Measurements from ENCODE around the gene FBXW5. TPM values are rescaled to one million over a fixed set of nuclear protein-coding genes. Genes with fewer than 3 reads are reported as not detected.

FBXW5 gene
- total RNA-seq, 1 experiment from 2014 or later, result 62.2 TPM

DNA sequence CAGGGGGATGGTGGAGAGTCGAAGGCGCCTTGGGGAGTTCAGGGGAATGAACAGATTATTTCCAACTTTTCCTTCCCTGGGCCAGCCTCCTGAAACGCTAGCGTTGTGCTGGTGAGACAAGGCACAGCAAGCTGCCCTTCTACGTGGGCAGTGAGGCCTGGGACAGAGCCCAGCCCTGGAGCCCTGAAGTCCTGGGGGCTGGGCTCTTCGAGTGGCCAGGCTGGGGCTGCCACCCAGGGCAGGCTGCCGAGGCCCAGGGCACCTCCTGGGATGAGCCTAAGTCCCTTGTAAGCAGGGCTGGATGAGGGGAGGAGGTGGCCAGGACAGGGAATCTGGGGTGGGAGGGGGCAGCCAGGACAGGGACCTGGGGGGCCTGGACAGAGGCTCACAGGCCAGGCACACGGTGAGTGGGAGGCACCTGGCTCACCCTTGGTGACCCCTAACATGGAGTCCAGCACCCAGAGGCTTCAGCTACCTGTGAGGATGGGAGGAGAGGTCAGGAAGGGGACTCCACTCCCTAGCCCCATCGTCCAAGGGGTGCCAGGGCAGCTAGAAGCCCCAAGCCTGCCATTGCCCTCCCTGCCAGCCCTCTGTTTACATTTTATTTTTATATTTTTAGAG is 6.2 kb upstream of the FBXW5 start:
- Mint-ChIP-seq H3K9me3 (no peaks in the 10 kb centered on the region), H3K36me3 (ENCODE audit: insufficient read depth in 1 of 3, low read depth in 3 of 3) (no peaks in the 10 kb centered on the region), H3K27ac (no peak overlapping the region; a peak in 1 of 7 replicates), H3K4me1 (peaks cover 8 to 12% of the 10 kb centered on the region in 2 experiments), H3K4me3 (peak overlapping the region; percentile 74 to 81), H3K27me3 (ENCODE audit: low read depth) (no peaks in the 10 kb centered on the region)
- no peak overlapping the region for H2BK20ac ChIP-seq (ENCODE audit: low read depth, low read length, poor library complexity, severe bottlenecking)
- H3K4me2 ChIP-seq (ENCODE audit: insufficient read depth, insufficient read length, low read length), result peak overlapping the region; percentile 55
- no peak overlapping the region for H3K18ac ChIP-seq (ENCODE audit: insufficient read length, low read depth, low read length)
- H3K27me3 ChIP-seq (ENCODE audit: insufficient read depth, low read length), result no peaks in the 10 kb centered on the region
- no peak for DNase-seq
- H3K9me3 ChIP-seq (ENCODE audit: control insufficient read depth, low read depth, low read length), result no peaks in the 10 kb centered on the region
- 0 out of 2 replicates have a peak overlapping the region, but pooled peaks have one; percentile 9 for H3K14ac ChIP-seq (ENCODE audit: insufficient read depth, low read length)
- H2AK5ac ChIP-seq (ENCODE audit: insufficient read length, low read length), result no peak overlapping the region
- no peak overlapping the region for H3K4ac ChIP-seq (ENCODE audit: low read depth, low read length)
- no peak overlapping the region for H2BK15ac ChIP-seq (ENCODE audit: low read depth, low read length)
- no peaks in the 10 kb centered on the region for H3K79me1 ChIP-seq (ENCODE audit: insufficient read depth, low read depth, low read length, poor library complexity, severe bottlenecking)
- WGBS (ENCODE audit: extremely low coverage, insufficient read length, low lambda C conversion rate), result no CpG with 5 or more reads among the region's 9 CpGs
- no peak overlapping the region for H3K9ac ChIP-seq (ENCODE audit: extremely low read depth, insufficient read length, low read length)
- H4K20me1 ChIP-seq (ENCODE audit: control insufficient read depth, insufficient read depth, insufficient read length), result no peaks in the 10 kb centered on the region
- H3K27ac ChIP-seq (ENCODE audit: insufficient read length, low read depth, low read length), result no peak overlapping the region
- H2BK120ac ChIP-seq (ENCODE audit: low read depth, low read length, poor library complexity, severe bottlenecking), result no peak overlapping the region
- H3K56ac ChIP-seq (ENCODE audit: insufficient read length, low read depth, low read length), result no peak overlapping the region
- H3K4me1 ChIP-seq (ENCODE audit: insufficient read depth, low read length), result no peaks in the 10 kb centered on the region
- no peak overlapping the region for H4K8ac ChIP-seq (replicated peaks; ENCODE audit: insufficient read length, low read depth, low read length)
- H3T11ph ChIP-seq (ENCODE audit: low read length), result no peak overlapping the region
- H2AFZ ChIP-seq (ENCODE audit: low read length), result no peak overlapping the region
- TF ChIP-seq, protein P1, sequence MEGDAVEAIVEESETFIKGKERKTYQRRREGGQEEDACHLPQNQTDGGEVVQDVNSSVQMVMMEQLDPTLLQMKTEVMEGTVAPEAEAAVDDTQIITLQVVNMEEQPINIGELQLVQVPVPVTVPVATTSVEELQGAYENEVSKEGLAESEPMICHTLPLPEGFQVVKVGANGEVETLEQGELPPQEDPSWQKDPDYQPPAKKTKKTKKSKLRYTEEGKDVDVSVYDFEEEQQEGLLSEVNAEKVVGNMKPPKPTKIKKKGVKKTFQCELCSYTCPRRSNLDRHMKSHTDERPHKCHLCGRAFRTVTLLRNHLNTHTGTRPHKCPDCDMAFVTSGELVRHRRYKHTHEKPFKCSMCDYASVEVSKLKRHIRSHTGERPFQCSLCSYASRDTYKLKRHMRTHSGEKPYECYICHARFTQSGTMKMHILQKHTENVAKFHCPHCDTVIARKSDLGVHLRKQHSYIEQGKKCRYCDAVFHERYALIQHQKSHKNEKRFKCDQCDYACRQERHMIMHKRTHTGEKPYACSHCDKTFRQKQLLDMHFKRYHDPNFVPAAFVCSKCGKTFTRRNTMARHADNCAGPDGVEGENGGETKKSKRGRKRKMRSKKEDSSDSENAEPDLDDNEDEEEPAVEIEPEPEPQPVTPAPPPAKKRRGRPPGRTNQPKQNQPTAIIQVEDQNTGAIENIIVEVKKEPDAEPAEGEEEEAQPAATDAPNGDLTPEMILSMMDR (conservative IDR thresholded peaks at IDR 0.05), result no peak
- H3K23me2 ChIP-seq (ENCODE audit: insufficient read length, low read depth, low read length, poor library complexity, severe bottlenecking), result peaks cover 5% of the 10 kb centered on the region
- H2BK5ac ChIP-seq (ENCODE audit: insufficient read length, low read length), result no peak overlapping the region
- no peaks in the 10 kb centered on the region for H3K79me2 ChIP-seq (ENCODE audit: insufficient read depth, low read length)
- no peak overlapping the region for H4K5ac ChIP-seq (ENCODE audit: insufficient read length, low read depth, low read length)
- H4K91ac ChIP-seq (ENCODE audit: insufficient read length, low read depth, low read length), result no peak overlapping the region
- no peak overlapping the region for H2BK12ac ChIP-seq (ENCODE audit: insufficient read length, low read depth, low read length)
- no peak overlapping the region for H3K23ac ChIP-seq (ENCODE audit: insufficient read length, low read depth, low read length)
